ENCODE data around the gene DLGAP1. TPM values are rescaled to one million over a fixed set of nuclear protein-coding genes. Genes with fewer than 3 reads are reported as not detected.
A peak's percentile ranks its signal among the peaks of the same experiment; 100 is the strongest.

DLGAP1 gene
- total and polyA plus RNA-seq, 2 experiments from 2014 or later, result 17.0 to 48.5 TPM

DNA sequence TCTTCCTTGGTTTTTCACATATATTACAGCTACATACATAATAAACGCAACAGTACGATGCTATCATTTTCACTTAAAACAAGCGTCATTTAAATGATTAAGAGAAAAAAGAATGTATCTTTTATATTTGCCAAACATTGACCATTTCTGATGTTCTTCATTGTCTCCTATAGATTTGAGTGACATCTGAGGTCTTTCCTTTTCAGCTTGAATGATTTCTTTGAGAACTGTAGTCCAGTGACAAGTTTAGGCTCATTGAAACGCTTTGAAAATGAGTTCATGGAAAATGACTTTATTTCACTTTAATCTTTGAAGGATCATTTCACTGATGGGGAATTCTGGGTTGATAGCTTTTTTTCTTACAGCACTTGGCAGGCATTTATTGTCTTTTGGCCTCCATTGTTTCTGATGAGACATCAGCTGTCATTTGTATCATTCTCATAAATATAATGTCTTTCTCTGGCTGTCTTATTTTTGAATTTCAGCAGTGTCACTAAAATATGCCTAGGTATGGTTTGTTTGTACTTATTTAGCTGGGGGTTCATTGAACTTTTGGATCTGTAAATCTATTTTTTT is 994.2 kb downstream of the DLGAP1 start:
- Histone ChIP-seq H3K4me3 (no peak overlapping the region), H3K4me2 (no peak overlapping the region), H2AFZ (no peak overlapping the region), H3K36me3 (ENCODE audit: insufficient read depth) (peaks cover 19% of the 10 kb centered on the region; the same call in 1 of the 2 replicates), H3K27me3 (ENCODE audit: insufficient read depth) (no peaks in the 10 kb centered on the region), H3K4me1 (ENCODE audit: insufficient read depth) (peaks cover 52% of the 10 kb centered on the region), H3K79me2 (replicated peaks; ENCODE audit: insufficient read depth) (peaks cover 38% of the 10 kb centered on the region), H4K20me1 (replicated peaks; ENCODE audit: insufficient read depth) (no peaks in the 10 kb centered on the region), H3F3A (replicated peaks; ENCODE audit: low read depth) (peaks cover 10% of the 10 kb centered on the region), H3K9me2 (ENCODE audit: insufficient read depth) (no peaks in the 10 kb centered on the region), H3K27ac (ENCODE audit: low read depth) (no peak overlapping the region)
- DNase-seq (ENCODE audit: low spot score), result no peak
- Mint-ChIP-seq H3K27ac (peak overlapping the region; percentile 24; the same call in 1 of the 2 replicates), H3K27me3 (ENCODE audit: insufficient read depth, low read depth, poor library complexity) (peaks cover 15% of the 10 kb centered on the region), H3K4me1 (peaks cover 60% of the 10 kb centered on the region), H3K9me3 (no peaks in the 10 kb centered on the region; the same call in 2 of the 3 replicates), H3K36me3 (ENCODE audit: low read depth) (peaks cover 65% of the 10 kb centered on the region), H3K4me3 (no peak overlapping the region)
- no peak for ATAC-seq
- TF ChIP-seq, protein P1, sequence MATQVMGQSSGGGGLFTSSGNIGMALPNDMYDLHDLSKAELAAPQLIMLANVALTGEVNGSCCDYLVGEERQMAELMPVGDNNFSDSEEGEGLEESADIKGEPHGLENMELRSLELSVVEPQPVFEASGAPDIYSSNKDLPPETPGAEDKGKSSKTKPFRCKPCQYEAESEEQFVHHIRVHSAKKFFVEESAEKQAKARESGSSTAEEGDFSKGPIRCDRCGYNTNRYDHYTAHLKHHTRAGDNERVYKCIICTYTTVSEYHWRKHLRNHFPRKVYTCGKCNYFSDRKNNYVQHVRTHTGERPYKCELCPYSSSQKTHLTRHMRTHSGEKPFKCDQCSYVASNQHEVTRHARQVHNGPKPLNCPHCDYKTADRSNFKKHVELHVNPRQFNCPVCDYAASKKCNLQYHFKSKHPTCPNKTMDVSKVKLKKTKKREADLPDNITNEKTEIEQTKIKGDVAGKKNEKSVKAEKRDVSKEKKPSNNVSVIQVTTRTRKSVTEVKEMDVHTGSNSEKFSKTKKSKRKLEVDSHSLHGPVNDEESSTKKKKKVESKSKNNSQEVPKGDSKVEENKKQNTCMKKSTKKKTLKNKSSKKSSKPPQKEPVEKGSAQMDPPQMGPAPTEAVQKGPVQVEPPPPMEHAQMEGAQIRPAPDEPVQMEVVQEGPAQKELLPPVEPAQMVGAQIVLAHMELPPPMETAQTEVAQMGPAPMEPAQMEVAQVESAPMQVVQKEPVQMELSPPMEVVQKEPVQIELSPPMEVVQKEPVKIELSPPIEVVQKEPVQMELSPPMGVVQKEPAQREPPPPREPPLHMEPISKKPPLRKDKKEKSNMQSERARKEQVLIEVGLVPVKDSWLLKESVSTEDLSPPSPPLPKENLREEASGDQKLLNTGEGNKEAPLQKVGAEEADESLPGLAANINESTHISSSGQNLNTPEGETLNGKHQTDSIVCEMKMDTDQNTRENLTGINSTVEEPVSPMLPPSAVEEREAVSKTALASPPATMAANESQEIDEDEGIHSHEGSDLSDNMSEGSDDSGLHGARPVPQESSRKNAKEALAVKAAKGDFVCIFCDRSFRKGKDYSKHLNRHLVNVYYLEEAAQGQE (IDR thresholded peaks at IDR 0.05; ENCODE audit: unreplicated experiment), result no peak
- TF ChIP-seq, protein P2, sequence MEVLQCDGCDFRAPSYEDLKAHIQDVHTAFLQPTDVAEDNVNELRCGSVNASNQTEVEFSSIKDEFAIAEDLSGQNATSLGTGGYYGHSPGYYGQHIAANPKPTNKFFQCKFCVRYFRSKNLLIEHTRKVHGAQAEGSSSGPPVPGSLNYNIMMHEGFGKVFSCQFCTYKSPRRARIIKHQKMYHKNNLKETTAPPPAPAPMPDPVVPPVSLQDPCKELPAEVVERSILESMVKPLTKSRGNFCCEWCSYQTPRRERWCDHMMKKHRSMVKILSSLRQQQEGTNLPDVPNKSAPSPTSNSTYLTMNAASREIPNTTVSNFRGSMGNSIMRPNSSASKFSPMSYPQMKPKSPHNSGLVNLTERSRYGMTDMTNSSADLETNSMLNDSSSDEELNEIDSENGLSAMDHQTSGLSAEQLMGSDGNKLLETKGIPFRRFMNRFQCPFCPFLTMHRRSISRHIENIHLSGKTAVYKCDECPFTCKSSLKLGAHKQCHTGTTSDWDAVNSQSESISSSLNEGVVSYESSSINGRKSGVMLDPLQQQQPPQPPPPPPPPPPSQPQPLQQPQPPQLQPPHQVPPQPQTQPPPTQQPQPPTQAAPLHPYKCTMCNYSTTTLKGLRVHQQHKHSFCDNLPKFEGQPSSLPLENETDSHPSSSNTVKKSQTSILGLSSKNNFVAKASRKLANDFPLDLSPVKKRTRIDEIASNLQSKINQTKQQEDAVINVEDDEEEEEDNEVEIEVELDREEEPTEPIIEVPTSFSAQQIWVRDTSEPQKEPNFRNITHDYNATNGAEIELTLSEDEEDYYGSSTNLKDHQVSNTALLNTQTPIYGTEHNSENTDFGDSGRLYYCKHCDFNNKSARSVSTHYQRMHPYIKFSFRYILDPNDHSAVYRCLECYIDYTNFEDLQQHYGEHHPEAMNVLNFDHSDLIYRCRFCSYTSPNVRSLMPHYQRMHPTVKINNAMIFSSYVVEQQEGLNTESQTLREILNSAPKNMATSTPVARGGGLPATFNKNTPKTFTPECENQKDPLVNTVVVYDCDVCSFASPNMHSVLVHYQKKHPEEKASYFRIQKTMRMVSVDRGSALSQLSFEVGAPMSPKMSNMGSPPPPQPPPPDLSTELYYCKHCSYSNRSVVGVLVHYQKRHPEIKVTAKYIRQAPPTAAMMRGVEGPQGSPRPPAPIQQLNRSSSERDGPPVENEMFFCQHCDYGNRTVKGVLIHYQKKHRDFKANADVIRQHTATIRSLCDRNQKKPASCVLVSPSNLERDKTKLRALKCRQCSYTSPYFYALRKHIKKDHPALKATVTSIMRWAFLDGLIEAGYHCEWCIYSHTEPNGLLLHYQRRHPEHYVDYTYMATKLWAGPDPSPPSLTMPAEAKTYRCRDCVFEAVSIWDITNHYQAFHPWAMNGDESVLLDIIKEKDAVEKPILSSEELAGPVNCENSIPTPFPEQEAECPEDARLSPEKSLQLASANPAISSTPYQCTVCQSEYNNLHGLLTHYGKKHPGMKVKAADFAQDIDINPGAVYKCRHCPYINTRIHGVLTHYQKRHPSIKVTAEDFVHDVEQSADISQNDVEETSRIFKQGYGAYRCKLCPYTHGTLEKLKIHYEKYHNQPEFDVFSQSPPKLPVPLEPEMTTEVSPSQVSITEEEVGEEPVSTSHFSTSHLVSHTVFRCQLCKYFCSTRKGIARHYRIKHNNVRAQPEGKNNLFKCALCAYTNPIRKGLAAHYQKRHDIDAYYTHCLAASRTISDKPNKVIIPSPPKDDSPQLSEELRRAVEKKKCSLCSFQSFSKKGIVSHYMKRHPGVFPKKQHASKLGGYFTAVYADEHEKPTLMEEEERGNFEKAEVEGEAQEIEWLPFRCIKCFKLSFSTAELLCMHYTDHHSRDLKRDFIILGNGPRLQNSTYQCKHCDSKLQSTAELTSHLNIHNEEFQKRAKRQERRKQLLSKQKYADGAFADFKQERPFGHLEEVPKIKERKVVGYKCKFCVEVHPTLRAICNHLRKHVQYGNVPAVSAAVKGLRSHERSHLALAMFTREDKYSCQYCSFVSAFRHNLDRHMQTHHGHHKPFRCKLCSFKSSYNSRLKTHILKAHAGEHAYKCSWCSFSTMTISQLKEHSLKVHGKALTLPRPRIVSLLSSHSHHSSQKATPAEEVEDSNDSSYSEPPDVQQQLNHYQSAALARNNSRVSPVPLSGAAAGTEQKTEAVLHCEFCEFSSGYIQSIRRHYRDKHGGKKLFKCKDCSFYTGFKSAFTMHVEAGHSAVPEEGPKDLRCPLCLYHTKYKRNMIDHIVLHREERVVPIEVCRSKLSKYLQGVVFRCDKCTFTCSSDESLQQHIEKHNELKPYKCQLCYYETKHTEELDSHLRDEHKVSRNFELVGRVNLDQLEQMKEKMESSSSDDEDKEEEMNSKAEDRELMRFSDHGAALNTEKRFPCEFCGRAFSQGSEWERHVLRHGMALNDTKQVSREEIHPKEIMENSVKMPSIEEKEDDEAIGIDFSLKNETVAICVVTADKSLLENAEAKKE (CRISPR knock-in tag; IDR thresholded peaks at IDR 0.05), result no peak
- TF ChIP-seq ZNF331 (CRISPR knock-in tag; IDR thresholded peaks at IDR 0.05; ENCODE audit: low read depth) (no peak), EZH2phosphoT487 (IDR thresholded peaks at IDR 0.05; ENCODE audit: unreplicated experiment) (no peak)

Data from GM23338 (cell line).